Measurements from ENCODE around the gene TBC1D2. TPM values are rescaled to one million over a fixed set of nuclear protein-coding genes. Genes with fewer than 3 reads are reported as not detected.
A peak's percentile ranks its signal among the peaks of the same experiment; 100 is the strongest.

Gene TBC1D2
- total RNA-seq, 4 donors from 2014 or later: 37.7 to 109 (median 55.8) TPM

DNA sequence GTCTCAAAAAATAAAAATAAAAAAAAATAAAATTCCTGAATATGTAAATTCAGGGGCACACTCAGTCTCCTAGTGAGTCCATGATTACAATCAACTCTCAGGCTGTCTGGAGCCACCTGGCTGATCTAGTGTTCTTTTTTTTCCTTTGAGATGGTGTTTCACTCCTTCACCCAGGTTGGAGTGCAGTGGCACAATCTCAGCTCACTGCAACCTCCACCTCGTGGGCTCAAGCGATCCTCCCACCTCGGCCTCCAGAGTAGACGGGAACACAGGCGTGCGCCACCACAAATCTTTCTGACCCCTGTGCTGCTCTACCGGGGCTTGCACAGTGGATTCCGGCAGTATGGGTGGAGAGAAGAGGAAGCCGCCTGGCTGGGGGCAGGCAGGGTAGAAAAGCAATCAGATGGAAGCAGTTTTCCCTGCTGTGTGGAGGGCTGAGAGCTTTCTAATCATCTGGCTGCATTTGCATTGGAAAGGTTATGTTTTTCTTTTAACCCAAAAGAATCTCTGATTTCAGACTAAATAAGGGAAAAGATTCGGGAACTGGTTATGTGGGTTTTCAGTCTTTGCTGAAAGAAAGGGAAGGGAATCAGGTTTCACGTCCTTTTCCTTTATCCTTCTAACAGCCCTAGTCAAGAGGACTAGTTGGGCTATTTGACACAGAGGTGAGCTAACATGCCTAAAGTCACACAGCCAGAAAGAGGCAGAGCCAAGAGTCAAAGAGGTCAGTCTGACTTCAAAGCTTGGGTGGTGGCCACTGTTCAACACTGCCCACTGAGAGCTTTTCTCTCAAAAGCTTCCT, 36.7 kb downstream of the TBC1D2 start:
- Histone ChIP-seq H3K27ac (no peak overlapping the region), H3K27me3 (no peaks in the 10 kb centered on the region), H3K9me3 (no peaks in the 10 kb centered on the region), H3K4me3 (no peak overlapping the region), H3K4me1 (peaks cover 0 to 5% (median 2%) of the 10 kb centered on the region in 4 donors), H3K36me3 (peaks cover 0 to 10% (median 4%) of the 10 kb centered on the region in 4 donors)
- in situ Hi-C loops (cut with MboI; ENCODE audit: low pct_ligation_motif_present in 1 of 4, low pct_unique_long_range_greater_than_20kb in 1 of 4, low sequenced_read_pairs in 3 of 4): no loop called here
- WGBS, 2 donors (ENCODE audit: low coverage in 1 of 2): 81 to 90% methylated on average over 2 to 11 of the region's 11 CpGs
- no peak for DNase-seq
- no peak for TF ChIP-seq EP300 (IDR thresholded peaks at IDR 0.05; ENCODE audit: low read depth)
- TF ChIP-seq POLR2AphosphoS5 (IDR thresholded peaks at IDR 0.05): no peak
- TF ChIP-seq, protein P1, sequence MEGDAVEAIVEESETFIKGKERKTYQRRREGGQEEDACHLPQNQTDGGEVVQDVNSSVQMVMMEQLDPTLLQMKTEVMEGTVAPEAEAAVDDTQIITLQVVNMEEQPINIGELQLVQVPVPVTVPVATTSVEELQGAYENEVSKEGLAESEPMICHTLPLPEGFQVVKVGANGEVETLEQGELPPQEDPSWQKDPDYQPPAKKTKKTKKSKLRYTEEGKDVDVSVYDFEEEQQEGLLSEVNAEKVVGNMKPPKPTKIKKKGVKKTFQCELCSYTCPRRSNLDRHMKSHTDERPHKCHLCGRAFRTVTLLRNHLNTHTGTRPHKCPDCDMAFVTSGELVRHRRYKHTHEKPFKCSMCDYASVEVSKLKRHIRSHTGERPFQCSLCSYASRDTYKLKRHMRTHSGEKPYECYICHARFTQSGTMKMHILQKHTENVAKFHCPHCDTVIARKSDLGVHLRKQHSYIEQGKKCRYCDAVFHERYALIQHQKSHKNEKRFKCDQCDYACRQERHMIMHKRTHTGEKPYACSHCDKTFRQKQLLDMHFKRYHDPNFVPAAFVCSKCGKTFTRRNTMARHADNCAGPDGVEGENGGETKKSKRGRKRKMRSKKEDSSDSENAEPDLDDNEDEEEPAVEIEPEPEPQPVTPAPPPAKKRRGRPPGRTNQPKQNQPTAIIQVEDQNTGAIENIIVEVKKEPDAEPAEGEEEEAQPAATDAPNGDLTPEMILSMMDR (IDR thresholded peaks at IDR 0.05): no peak
- no peak for TF ChIP-seq POLR2A (IDR thresholded peaks at IDR 0.05)
- intact Hi-C loops (cut with DNase I; ENCODE audit: low total_unique reads): no loop called here

DNA sequence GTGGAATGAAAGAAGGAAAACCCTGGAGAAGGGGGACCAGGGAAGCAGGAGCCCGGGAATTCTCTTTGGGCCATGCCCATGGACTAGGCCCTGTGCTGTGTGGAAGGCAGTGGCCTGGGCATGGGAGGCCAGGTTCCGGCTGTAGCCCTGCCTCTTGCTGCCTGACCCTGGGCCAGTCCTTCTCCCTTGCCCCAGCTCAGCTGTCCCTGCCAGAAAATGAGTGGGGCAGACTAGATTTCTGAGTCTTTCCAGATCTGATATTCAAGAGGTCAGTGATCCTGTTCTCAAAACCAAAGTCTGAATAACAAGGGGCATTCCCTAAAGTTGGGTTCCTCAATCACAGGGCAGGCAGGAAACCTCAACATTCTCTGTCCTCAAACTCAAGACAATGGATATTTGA, 38.2 kb downstream of the TBC1D2 start:
- H3K27ac ChIP-seq: no peak overlapping the region
- in situ Hi-C loops (cut with MboI; ENCODE audit: low pct_ligation_motif_present in 1 of 4, low pct_unique_long_range_greater_than_20kb in 1 of 4, low sequenced_read_pairs in 3 of 4) (no loop called here), intact Hi-C loops (cut with DNase I; ENCODE audit: low total_unique reads) (no loop called here)
- no peak for DNase-seq
- H3K4me1 ChIP-seq: no peaks in the 10 kb centered on the region
- H3K9me3 ChIP-seq: no peaks in the 10 kb centered on the region
- peaks cover 0 to 10% (median 4%) of the 10 kb centered on the region in 4 donors for H3K36me3 ChIP-seq
- TF ChIP-seq, protein P1 (IDR thresholded peaks at IDR 0.05): no peak
- TF ChIP-seq POLR2A (IDR thresholded peaks at IDR 0.05) (no peak), EP300 (IDR thresholded peaks at IDR 0.05; ENCODE audit: low read depth) (no peak), POLR2AphosphoS5 (IDR thresholded peaks at IDR 0.05) (no peak)
- WGBS, 2 donors (ENCODE audit: low coverage in 1 of 2): 96% methylated on average over 2 of the region's 2 CpGs; no CpG with 5 or more reads in 1 of the 2 donors
- no peak overlapping the region for H3K4me3 ChIP-seq
- no peaks in the 10 kb centered on the region for H3K27me3 ChIP-seq

DNA sequence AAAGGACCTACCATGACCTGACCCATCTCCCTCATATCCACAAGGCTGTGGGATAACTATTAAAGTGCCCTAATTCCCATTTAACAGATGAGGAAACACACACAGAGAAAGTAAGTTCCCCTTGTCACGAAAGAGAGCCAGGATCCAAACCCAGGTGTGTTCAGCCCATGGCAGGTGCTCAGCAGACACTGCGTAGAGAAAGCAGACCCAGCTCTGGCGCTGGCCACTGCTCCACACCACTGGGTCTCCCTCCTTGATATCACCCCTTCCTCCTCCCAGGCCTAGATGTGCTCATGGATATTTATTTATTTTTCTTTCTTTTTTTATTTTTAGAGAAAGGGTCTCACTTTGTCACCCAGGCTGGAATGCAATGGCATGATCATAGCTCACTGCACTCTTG, 39.1 kb downstream of the TBC1D2 start:
- TF ChIP-seq EP300 (IDR thresholded peaks at IDR 0.05; ENCODE audit: low read depth): no peak
- no peak for DNase-seq
- Histone ChIP-seq H3K27ac (no peak overlapping the region), H3K27me3 (no peaks in the 10 kb centered on the region), H3K9me3 (no peaks in the 10 kb centered on the region), H3K4me1 (peaks cover 0 to 6% (median 0%) of the 10 kb centered on the region in 4 donors), H3K36me3 (peaks cover 0 to 10% (median 4%) of the 10 kb centered on the region in 4 donors), H3K4me3 (no peak overlapping the region)
- 92 to 100% methylated on average over 3 of the region's 3 CpGs for WGBS, 2 donors (ENCODE audit: low coverage in 1 of 2)
- in situ Hi-C loops (cut with MboI; ENCODE audit: low pct_ligation_motif_present in 1 of 4, low pct_unique_long_range_greater_than_20kb in 1 of 4, low sequenced_read_pairs in 3 of 4): no loop called here
- intact Hi-C loops (cut with DNase I; ENCODE audit: low total_unique reads): no loop called here

DNA sequence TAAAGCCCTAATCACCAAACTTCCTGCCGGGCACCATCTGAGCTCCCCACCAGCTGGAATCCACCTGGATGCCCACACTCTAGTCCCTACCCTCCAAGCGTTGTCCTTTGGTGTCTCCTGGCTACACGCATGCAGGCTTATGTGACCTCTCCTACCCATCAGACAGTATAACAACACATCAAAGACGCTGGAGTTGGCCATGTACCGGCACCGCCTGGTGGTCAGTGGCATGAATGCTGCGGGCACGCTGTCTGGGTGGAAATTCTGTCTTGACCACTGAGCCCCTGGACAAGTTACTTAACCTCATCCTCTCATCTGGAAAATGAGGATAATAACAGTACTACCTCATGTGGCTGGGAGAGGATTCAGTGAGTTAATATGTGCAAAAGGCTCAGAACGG, 39.6 kb downstream of the TBC1D2 start:
- TF ChIP-seq EP300 (IDR thresholded peaks at IDR 0.05; ENCODE audit: low read depth) (no peak), POLR2A (IDR thresholded peaks at IDR 0.05) (no peak), POLR2AphosphoS5 (IDR thresholded peaks at IDR 0.05) (no peak)
- TF ChIP-seq, protein P1 (IDR thresholded peaks at IDR 0.05): peak in 3 of 5 experiments; percentile 22 to 39 (median 28)
- in situ Hi-C loops (cut with MboI; ENCODE audit: low pct_ligation_motif_present in 1 of 4, low pct_unique_long_range_greater_than_20kb in 1 of 4, low sequenced_read_pairs in 3 of 4) (no loop called here), intact Hi-C loops (cut with DNase I; ENCODE audit: low total_unique reads) (no loop called here)
- H3K36me3 ChIP-seq: peaks cover 0 to 7% (median 2%) of the 10 kb centered on the region in 4 donors
- no peak for DNase-seq
- peaks cover 0 to 7% (median 0%) of the 10 kb centered on the region in 4 donors for H3K4me1 ChIP-seq
- H3K9me3 ChIP-seq: no peaks in the 10 kb centered on the region
- no peaks in the 10 kb centered on the region for H3K27me3 ChIP-seq
- no peak overlapping the region for H3K4me3 ChIP-seq
- no peak overlapping the region for H3K27ac ChIP-seq
- 87% methylated on average over 9 of the region's 9 CpGs; no CpG with 5 or more reads in 1 of the 2 donors for WGBS, 2 donors (ENCODE audit: low coverage in 1 of 2)

Data from transverse colon (tissue), 4 donors.